Spleen (tissue), 11 donors: ENCODE data around the gene SCARB1. TPM values are rescaled to one million over a fixed set of nuclear protein-coding genes. Genes with fewer than 3 reads are reported as not detected.

Source experiments
- DNase-seq: peaks from one replicate; pipeline ENCODE4 v3.0.0-alpha.2; 2020
- H3K27ac ChIP-seq, 8 donors: fragments of 200-600 bp; sonication (generic) in 7 of 8; 1 replicate in 4 of 8; 2 replicates in 4 of 8; pipeline versions ENCODE4 v1.5.0 to v1.8.0; 2016 to 2021; ENCODE audit warnings: inconsistent platforms in 4 of 8, mild to moderate bottlenecking in 4 of 8, moderate library complexity in 1 of 8
- H3K27me3 ChIP-seq, 7 donors: fragments of 200-600 bp; sonication (generic) in 6 of 7; replicated peaks in 1 of 7; 1 replicate in 4 of 7; 2 replicates in 3 of 7; pipeline versions ENCODE4 v1.5.0 to v1.8.0; 2016 to 2021; ENCODE audit warnings: inconsistent platforms in 3 of 7, mild to moderate bottlenecking in 1 of 7
- H3K36me3 ChIP-seq, 6 donors: fragments of 200-600 bp; sonication (generic) in 5 of 6; 1 replicate in 4 of 6; 2 replicates in 2 of 6; pipeline versions ENCODE4 v1.5.0 to v1.8.0; 2016 to 2021; ENCODE audit warnings: inconsistent platforms in 2 of 6
- H3K4me1 ChIP-seq, 6 donors: fragments of 200-600 bp; sonication (generic) in 5 of 6; 1 replicate in 3 of 6; 2 replicates in 3 of 6; pipeline versions ENCODE4 v1.5.0 to v1.8.0; 2016 to 2021; ENCODE audit warnings: inconsistent platforms in 3 of 6
- H3K4me3 ChIP-seq, 8 donors: fragments of 200-600 bp; sonication (generic) in 7 of 8; 1 replicate in 4 of 8; 2 replicates in 4 of 8; pipeline versions ENCODE4 v1.5.0 to v1.8.0; 2016 to 2021; ENCODE audit warnings: inconsistent platforms in 4 of 8, mild to moderate bottlenecking in 4 of 8, moderate library complexity in 2 of 8
- H3K9me3 ChIP-seq, 8 donors: fragments of 200-600 bp; sonication (generic) in 7 of 8; 1 replicate in 4 of 8; 2 replicates in 4 of 8; pipeline versions ENCODE4 v1.5.0 to v1.8.0; 2016 to 2021; ENCODE audit warnings: inconsistent platforms in 4 of 8
- CTCF ChIP-seq, 11 experiments: fragments of 200-600 bp in 7 of 11; fragments of 450-650 bp in 4 of 11; sonication (generic) in 4 of 11; IDR thresholded peaks in 8 of 11; conservative IDR thresholded peaks in 3 of 11; 1 replicate in 7 of 11; 2 replicates in 4 of 11; pipeline versions ENCODE4 v1.4.0 to v1.8.0; 2016 to 2021; ENCODE audit warnings: antibody characterized with exemption in 11 of 11, inconsistent platforms in 4 of 11, mild to moderate bottlenecking in 1 of 11
- POLR2A ChIP-seq, 3 donors: fragments of 450-650 bp; IDR thresholded peaks; one replicate each; pipeline ENCODE4 v1.5.1; 2017; ENCODE audit warnings: antibody characterized with exemption in 3 of 3, mild to moderate bottlenecking in 1 of 3
- POLR2AphosphoS5 ChIP-seq, 3 donors: sonication (generic); formaldehyde crosslinking; IDR thresholded peaks; one replicate each; pipeline ENCODE4 v1.5.1; 2017; ENCODE audit warnings: antibody characterized with exemption in 3 of 3
- WGBS, 5 donors: extraction: QIAGEN DNeasy Blood & Tissue Kit in 3 of 5; methylation state at CpG; one replicate each; pipeline versions ENCODE4 v1.1.5 to v1.1.7; 2013 to 2018; 5-methylcytosine and 5-hydroxymethylcytosine counted together
- intact Hi-C: fragments of 100-400 bp; cut with DNase I; formaldehyde crosslinking; loops from one replicate; pipeline ENCODE4 v1.15.0; 2023; ENCODE audit warnings: low total_unique reads
- polyA plus RNA-seq, 3 donors: library from polyadenylated mRNA; stranded (reverse); fragments of 200-250 nt; gene quantifications; one replicate each; pipeline ENCODE4 v1.2.1, GENCODE V29; 2013
- total RNA-seq, 7 donors: library from RNA; depleted of rRNA in 3 of 7; stranded (reverse); fragments of >200 nt in 3 of 7; fragmentation: NEBNext Ultra II Directional in 4 of 7; extraction: Animal tissue kit (Norgen Biotek cat#: 25700) in 4 of 7; gene quantifications; one replicate each; pipeline versions ENCODE4 v1.1.0 to v1.2.1, GENCODE V29; 2016 to 2021
- donor health status: healthy with polysubstance abuse.
- donor health status: DM: no; HTN: no; CAD: no; lungs with moderate emphysema.
- donor health status: DM: no; HTN: no; CAD: no.
- donor health status: Bipolar disorder and iron deficiency.
- donor health status: healthy.
- donor health status: DM: no; HTN: no; CAD: no.
- donor health status: DM: yes; HTN: yes; CAD: no.

The SCARB1 gene
- total and polyA plus RNA-seq, 10 donors, result 11.9 to 59.3 (median 24.3) TPM

- peaks cover 0 to 34% (median 0%) of the 10 kb centered on the region in 7 donors for H3K27me3 ChIP-seq
- no peak for DNase-seq
- 92 to 99% (median 96%) methylated on average over 7 of the region's 7 CpGs for WGBS, 5 donors
- peaks cover 0 to 3% (median 0%) of the 10 kb centered on the region in 8 donors for H3K9me3 ChIP-seq
- H3K4me1 ChIP-seq, result peaks cover 15 to 85% (median 54%) of the 10 kb centered on the region in 6 donors
- H3K4me3 ChIP-seq, result no peak overlapping the region
- TF ChIP-seq POLR2AphosphoS5 (IDR thresholded peaks at IDR 0.05) (no peak), CTCF (IDR thresholded peaks at IDR 0.05 in 8 of 11, conservative IDR thresholded peaks at IDR 0.05 in 3 of 11) (no peak), POLR2A (IDR thresholded peaks at IDR 0.05) (no peak)
- intact Hi-C loops, result no loop called here
- H3K36me3 ChIP-seq, result no peaks in the 10 kb centered on the region
- H3K27ac ChIP-seq, result peak overlapping the region in 5 of 8 donors; percentile 28 to 85 (median 76)
These were observed 119.4 kb downstream of the SCARB1 start for GRCh38 chr12:124744273-124744640.

- peak overlapping the region in 5 of 8 donors; percentile 28 to 85 (median 76) for H3K27ac ChIP-seq
- WGBS, 5 donors, result 82 to 92% (median 86%) methylated on average over 18 of the region's 18 CpGs
- peaks cover 0 to 3% (median 0%) of the 10 kb centered on the region in 8 donors for H3K9me3 ChIP-seq
- H3K4me1 ChIP-seq, result peaks cover 15 to 91% (median 59%) of the 10 kb centered on the region in 6 donors
- no peak overlapping the region for H3K4me3 ChIP-seq
- no peak for DNase-seq
- intact Hi-C loops, result no loop called here
- peaks cover 0 to 34% (median 0%) of the 10 kb centered on the region in 7 donors for H3K27me3 ChIP-seq
- no peaks in the 10 kb centered on the region for H3K36me3 ChIP-seq
- TF ChIP-seq POLR2A (IDR thresholded peaks at IDR 0.05) (no peak), POLR2AphosphoS5 (IDR thresholded peaks at IDR 0.05) (no peak), CTCF (IDR thresholded peaks at IDR 0.05 in 8 of 11, conservative IDR thresholded peaks at IDR 0.05 in 3 of 11) (no peak)
These were observed 120.0 kb downstream of the SCARB1 start for GRCh38 chr12:124743479-124744272.

GRCh38 chr12:124742678-124743077 is 121.0 kb downstream of the SCARB1 start:
- DNase-seq, result no peak
- H3K27me3 ChIP-seq, result peaks cover 0 to 34% (median 0%) of the 10 kb centered on the region in 7 donors
- intact Hi-C loops, result no loop called here
- TF ChIP-seq POLR2A (IDR thresholded peaks at IDR 0.05) (no peak), POLR2AphosphoS5 (IDR thresholded peaks at IDR 0.05) (no peak), CTCF (IDR thresholded peaks at IDR 0.05 in 8 of 11, conservative IDR thresholded peaks at IDR 0.05 in 3 of 11) (no peak)
- peak overlapping the region in 4 of 8 donors; percentile 16 to 85 (median 23) for H3K27ac ChIP-seq
- peaks cover 0 to 3% (median 0%) of the 10 kb centered on the region in 8 donors for H3K9me3 ChIP-seq
- no peaks in the 10 kb centered on the region for H3K36me3 ChIP-seq
- WGBS, 5 donors, result 58 to 81% (median 59%) methylated on average over 10 to 12 of the region's 12 CpGs
- H3K4me3 ChIP-seq, result no peak overlapping the region
- H3K4me1 ChIP-seq, result peaks cover 15 to 99% (median 67%) of the 10 kb centered on the region in 6 donors

GRCh38 chr12:124742111-124742510 is 121.6 kb downstream of the SCARB1 start:
- peaks cover 0 to 3% (median 0%) of the 10 kb centered on the region in 8 donors for H3K9me3 ChIP-seq
- DNase-seq, result no peak
- TF ChIP-seq POLR2AphosphoS5 (IDR thresholded peaks at IDR 0.05) (no peak), CTCF (IDR thresholded peaks at IDR 0.05 in 8 of 11, conservative IDR thresholded peaks at IDR 0.05 in 3 of 11) (no peak), POLR2A (IDR thresholded peaks at IDR 0.05) (no peak)
- H3K27ac ChIP-seq, result peak overlapping the region in 3 of 8 donors; percentile 16 to 85 (median 30)
- WGBS, 5 donors, result 69 to 88% (median 83%) methylated on average over 8 to 12 of the region's 12 CpGs
- H3K4me1 ChIP-seq, result peaks cover 11 to 99% (median 67%) of the 10 kb centered on the region in 6 donors
- H3K4me3 ChIP-seq, result no peak overlapping the region
- intact Hi-C loops, result no loop called here
- peaks cover 0 to 34% (median 0%) of the 10 kb centered on the region in 7 donors for H3K27me3 ChIP-seq
- H3K36me3 ChIP-seq, result no peaks in the 10 kb centered on the region
